ENCODE results near the gene FGFR1OP2. TPM values are rescaled to one million over a fixed set of nuclear protein-coding genes. Genes with fewer than 3 reads are reported as not detected.

FGFR1OP2 gene
- polyA plus RNA-seq, 2 donors: 17.8 to 20.2 TPM

DNA sequence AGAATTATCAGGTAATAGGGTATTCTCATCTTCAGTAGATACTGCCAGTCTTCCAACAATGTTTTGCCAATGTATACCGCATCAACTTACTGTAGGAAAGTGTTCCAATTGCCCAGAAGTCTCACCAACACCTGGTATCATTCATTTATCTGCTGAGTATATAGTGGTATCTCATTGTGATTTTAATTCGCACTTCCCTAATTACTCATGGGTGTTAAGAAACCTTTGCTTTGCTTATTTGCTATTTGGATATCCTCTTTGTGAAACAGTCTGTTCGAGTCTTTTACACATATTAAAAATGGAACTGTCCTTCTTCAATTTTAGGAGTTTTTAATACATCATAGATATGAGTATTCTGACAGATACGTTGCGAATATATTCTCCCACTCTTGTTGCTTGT lies 69.8 kb downstream of the FGFR1OP2 start:
- Histone ChIP-seq H3K27ac (ENCODE audit: low read depth in 2 of 2, low read length in 1 of 2) (no peak overlapping the region), H3K9me3 (ENCODE audit: control insufficient read depth in 2 of 2, insufficient read depth in 1 of 2, low read depth in 1 of 2, low read length in 1 of 2) (no peaks in the 10 kb centered on the region), H3K4me1 (ENCODE audit: control insufficient read depth in 2 of 2, insufficient read depth in 2 of 2, low read length in 1 of 2) (no peaks in the 10 kb centered on the region), H3K36me3 (ENCODE audit: control insufficient read depth in 2 of 2, insufficient read depth in 2 of 2, low read length in 1 of 2) (no peaks in the 10 kb centered on the region), H3K27me3 (ENCODE audit: control insufficient read depth in 1 of 2, insufficient read depth in 2 of 2, low read length in 2 of 2) (no peaks in the 10 kb centered on the region), H3K4me3 (ENCODE audit: low read depth in 1 of 2, low read length in 2 of 2) (no peak overlapping the region)
- WGBS, 2 donors: 80 to 90% methylated on average over 5 of the region's 5 CpGs

DNA sequence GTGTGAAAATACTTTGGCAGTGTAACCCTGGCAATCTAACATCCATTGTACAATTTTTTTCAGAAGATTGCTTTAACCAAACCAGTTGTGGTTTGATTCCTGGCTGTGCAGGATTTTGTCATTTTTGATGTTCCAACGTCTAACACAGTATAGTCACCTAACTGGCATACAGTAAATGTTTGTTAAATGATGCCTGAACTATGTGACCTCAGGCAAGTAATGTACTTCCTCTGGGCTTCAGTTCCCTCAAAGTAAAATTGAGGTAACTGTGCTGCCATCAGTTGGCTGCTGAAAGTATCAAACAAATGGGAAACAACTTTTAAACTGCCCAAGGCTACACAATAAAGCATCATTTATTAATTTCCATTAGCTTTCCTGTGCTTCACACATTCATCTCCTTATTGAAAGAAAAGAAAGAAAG lies 71.6 kb downstream of the FGFR1OP2 start:
- Histone ChIP-seq H3K27me3 (ENCODE audit: control insufficient read depth in 1 of 2, insufficient read depth in 2 of 2, low read length in 2 of 2) (no peaks in the 10 kb centered on the region), H3K4me1 (ENCODE audit: control insufficient read depth in 2 of 2, insufficient read depth in 2 of 2, low read length in 1 of 2) (peaks cover 0 to 2% of the 10 kb centered on the region in 2 donors), H3K4me3 (ENCODE audit: low read depth in 1 of 2, low read length in 2 of 2) (no peak overlapping the region), H3K9me3 (ENCODE audit: control insufficient read depth in 2 of 2, insufficient read depth in 1 of 2, low read depth in 1 of 2, low read length in 1 of 2) (no peaks in the 10 kb centered on the region), H3K27ac (ENCODE audit: low read depth in 2 of 2, low read length in 1 of 2) (no peak overlapping the region), H3K36me3 (ENCODE audit: control insufficient read depth in 2 of 2, insufficient read depth in 2 of 2, low read length in 1 of 2) (no peaks in the 10 kb centered on the region)
- WGBS, 2 donors: 14 to 17% methylated on average over 1 of the region's 1 CpG

GRCh38 chr12:27012239-27012981 lies 74.1 kb downstream of the FGFR1OP2 start:
- H3K36me3 ChIP-seq (ENCODE audit: control insufficient read depth in 2 of 2, insufficient read depth in 2 of 2, low read length in 1 of 2): no peaks in the 10 kb centered on the region
- WGBS, 2 donors: 49 to 59% methylated on average over 14 of the region's 14 CpGs
- H3K4me1 ChIP-seq (ENCODE audit: control insufficient read depth in 2 of 2, insufficient read depth in 2 of 2, low read length in 1 of 2): peaks cover 0 to 2% of the 10 kb centered on the region in 2 donors
- H3K27ac ChIP-seq (ENCODE audit: low read depth in 2 of 2, low read length in 1 of 2): peak overlapping the region in 1 of 2 donors; percentile 41
- peak overlapping the region in 1 of 2 donors; percentile 11 for H3K4me3 ChIP-seq (ENCODE audit: low read depth in 1 of 2, low read length in 2 of 2)
- H3K27me3 ChIP-seq (ENCODE audit: control insufficient read depth in 1 of 2, insufficient read depth in 2 of 2, low read length in 2 of 2): no peaks in the 10 kb centered on the region
- no peaks in the 10 kb centered on the region for H3K9me3 ChIP-seq (ENCODE audit: control insufficient read depth in 2 of 2, insufficient read depth in 1 of 2, low read depth in 1 of 2, low read length in 1 of 2)

GRCh38 chr12:27012982-27013255 lies 74.6 kb downstream of the FGFR1OP2 start:
- no peaks in the 10 kb centered on the region for H3K27me3 ChIP-seq (ENCODE audit: control insufficient read depth in 1 of 2, insufficient read depth in 2 of 2, low read length in 2 of 2)
- 36 to 44% methylated on average over 5 of the region's 5 CpGs for WGBS, 2 donors
- H3K36me3 ChIP-seq (ENCODE audit: control insufficient read depth in 2 of 2, insufficient read depth in 2 of 2, low read length in 1 of 2): no peaks in the 10 kb centered on the region
- H3K4me3 ChIP-seq (ENCODE audit: low read depth in 1 of 2, low read length in 2 of 2): peak overlapping the region in 1 of 2 donors; percentile 74
- H3K4me1 ChIP-seq (ENCODE audit: control insufficient read depth in 2 of 2, insufficient read depth in 2 of 2, low read length in 1 of 2): peaks cover 0 to 2% of the 10 kb centered on the region in 2 donors
- H3K27ac ChIP-seq (ENCODE audit: low read depth in 2 of 2, low read length in 1 of 2): peak overlapping the region in 1 of 2 donors; percentile 21
- H3K9me3 ChIP-seq (ENCODE audit: control insufficient read depth in 2 of 2, insufficient read depth in 1 of 2, low read depth in 1 of 2, low read length in 1 of 2): no peaks in the 10 kb centered on the region

- Histone ChIP-seq H3K4me3 (ENCODE audit: low read depth in 1 of 2, low read length in 2 of 2) (peak overlapping the region; percentile 74 to 83), H3K4me1 (ENCODE audit: control insufficient read depth in 2 of 2, insufficient read depth in 2 of 2, low read length in 1 of 2) (peaks cover 0 to 2% of the 10 kb centered on the region in 2 donors), H3K27ac (ENCODE audit: low read depth in 2 of 2, low read length in 1 of 2) (peak overlapping the region; percentile 90 to 95), H3K27me3 (ENCODE audit: control insufficient read depth in 1 of 2, insufficient read depth in 2 of 2, low read length in 2 of 2) (no peaks in the 10 kb centered on the region), H3K9me3 (ENCODE audit: control insufficient read depth in 2 of 2, insufficient read depth in 1 of 2, low read depth in 1 of 2, low read length in 1 of 2) (no peaks in the 10 kb centered on the region), H3K36me3 (ENCODE audit: control insufficient read depth in 2 of 2, insufficient read depth in 2 of 2, low read length in 1 of 2) (no peaks in the 10 kb centered on the region)
- WGBS, 2 donors: 1% methylated on average over 13 of the region's 13 CpGs
Measured at GRCh38 chr12:27013611-27014084, 75.4 kb downstream of the FGFR1OP2 start.

DNA sequence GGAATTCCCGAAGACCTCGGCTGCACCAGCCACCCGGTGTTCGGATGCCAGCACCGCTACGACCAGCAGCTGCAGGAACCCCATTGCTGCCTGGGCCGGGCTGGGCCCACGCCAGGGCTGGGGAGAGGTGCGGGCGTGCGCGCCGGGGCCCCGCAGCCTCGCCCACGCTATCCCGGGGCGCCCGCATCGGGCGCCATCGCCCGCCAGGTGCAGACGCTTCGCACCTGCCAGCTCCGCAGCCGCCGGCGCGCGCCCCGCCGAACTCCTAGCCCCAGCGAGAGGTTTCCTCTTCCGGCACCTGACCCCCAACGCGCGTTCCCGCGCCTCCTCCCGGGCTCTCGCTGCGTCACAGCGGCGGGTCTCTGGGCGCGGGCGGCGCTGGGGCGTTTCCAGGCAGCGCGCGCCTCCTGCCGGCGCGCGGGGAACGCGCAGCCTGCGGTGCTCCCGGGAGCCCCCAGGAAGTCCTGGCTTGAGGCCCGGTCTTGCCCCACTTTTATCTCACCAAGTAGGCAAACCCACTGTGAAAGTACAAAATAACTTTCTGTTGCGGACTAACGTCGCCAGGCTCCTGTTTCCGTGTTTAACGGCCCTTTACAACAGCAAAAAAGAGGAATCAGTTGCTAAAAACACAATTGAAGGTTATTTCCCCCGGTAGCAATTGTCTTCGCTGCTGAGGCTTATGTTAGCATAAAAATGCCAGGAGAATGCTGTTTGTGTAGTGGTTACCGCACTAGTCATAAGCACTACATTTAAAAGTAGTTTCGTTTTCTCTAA lies 76.0 kb downstream of the FGFR1OP2 start, which contains the start of gene TM7SF3:
Gene TM7SF3 (minus strand): TSS at position 300 of the 774 bp plus-strand sequence. CDS start 216 bp downstream, at position 84.
- Histone ChIP-seq H3K36me3 (ENCODE audit: control insufficient read depth in 2 of 2, insufficient read depth in 2 of 2, low read length in 1 of 2) (no peaks in the 10 kb centered on the region), H3K4me3 (ENCODE audit: low read depth in 1 of 2, low read length in 2 of 2) (peak within 1 kb of the TSS; percentile 74 to 83), H3K27ac (ENCODE audit: low read depth in 2 of 2, low read length in 1 of 2) (peak within 1 kb of the TSS; percentile 90 to 95), H3K4me1 (ENCODE audit: control insufficient read depth in 2 of 2, insufficient read depth in 2 of 2, low read length in 1 of 2) (peaks cover 0 to 2% of the 10 kb centered on the region in 2 donors), H3K27me3 (ENCODE audit: control insufficient read depth in 1 of 2, insufficient read depth in 2 of 2, low read length in 2 of 2) (no peaks in the 10 kb centered on the region), H3K9me3 (ENCODE audit: control insufficient read depth in 2 of 2, insufficient read depth in 1 of 2, low read depth in 1 of 2, low read length in 1 of 2) (no peaks in the 10 kb centered on the region)
- 0 to 1% methylated on average over 71 of the region's 71 CpGs for WGBS, 2 donors

GRCh38 chr12:27014859-27015729 lies 76.8 kb downstream of the FGFR1OP2 start:
- Histone ChIP-seq H3K27me3 (ENCODE audit: control insufficient read depth in 1 of 2, insufficient read depth in 2 of 2, low read length in 2 of 2) (no peaks in the 10 kb centered on the region), H3K36me3 (ENCODE audit: control insufficient read depth in 2 of 2, insufficient read depth in 2 of 2, low read length in 1 of 2) (no peaks in the 10 kb centered on the region), H3K27ac (ENCODE audit: low read depth in 2 of 2, low read length in 1 of 2) (peak overlapping the region; percentile 90 to 95), H3K9me3 (ENCODE audit: control insufficient read depth in 2 of 2, insufficient read depth in 1 of 2, low read depth in 1 of 2, low read length in 1 of 2) (no peaks in the 10 kb centered on the region), H3K4me3 (ENCODE audit: low read depth in 1 of 2, low read length in 2 of 2) (peak overlapping the region; percentile 46 to 74), H3K4me1 (ENCODE audit: control insufficient read depth in 2 of 2, insufficient read depth in 2 of 2, low read length in 1 of 2) (peaks cover 0 to 2% of the 10 kb centered on the region in 2 donors)
- WGBS, 2 donors: 45 to 46% methylated on average over 12 of the region's 12 CpGs

- no peaks in the 10 kb centered on the region for H3K27me3 ChIP-seq (ENCODE audit: control insufficient read depth in 1 of 2, insufficient read depth in 2 of 2, low read length in 2 of 2)
- H3K4me3 ChIP-seq (ENCODE audit: low read depth in 1 of 2, low read length in 2 of 2): no peak overlapping the region
- H3K4me1 ChIP-seq (ENCODE audit: control insufficient read depth in 2 of 2, insufficient read depth in 2 of 2, low read length in 1 of 2): peaks cover 0 to 2% of the 10 kb centered on the region in 2 donors
- no peak overlapping the region for H3K27ac ChIP-seq (ENCODE audit: low read depth in 2 of 2, low read length in 1 of 2)
- no peaks in the 10 kb centered on the region for H3K36me3 ChIP-seq (ENCODE audit: control insufficient read depth in 2 of 2, insufficient read depth in 2 of 2, low read length in 1 of 2)
- WGBS, 2 donors: 4 to 7% methylated on average over 2 of the region's 2 CpGs
- no peaks in the 10 kb centered on the region for H3K9me3 ChIP-seq (ENCODE audit: control insufficient read depth in 2 of 2, insufficient read depth in 1 of 2, low read depth in 1 of 2, low read length in 1 of 2)
Measured at GRCh38 chr12:27015730-27016076, 77.4 kb downstream of the FGFR1OP2 start.

All from esophagus (tissue), 2 donors.